Colonic mucosa (tissue), 4 donors: ENCODE measurements around the gene POLR1E. TPM values are rescaled to one million over a fixed set of nuclear protein-coding genes. Genes with fewer than 3 reads are reported as not detected.

Source experiments
- DNase-seq: peaks from one replicate; pipeline ENCODE4 v3.0.0-alpha.2; 2020
- H3K27ac ChIP-seq: fragments of 200-600 bp; one replicate; pipeline ENCODE4 v1.8.0; 2021
- H3K27me3 ChIP-seq: fragments of 200-600 bp; one replicate; pipeline ENCODE4 v1.8.0; 2021
- H3K36me3 ChIP-seq: fragments of 200-600 bp; one replicate; pipeline ENCODE4 v1.8.0; 2021
- H3K4me1 ChIP-seq: fragments of 200-600 bp; one replicate; pipeline ENCODE4 v1.8.0; 2021; ENCODE audit warnings: mild to moderate bottlenecking
- H3K4me3 ChIP-seq: fragments of 200-600 bp; one replicate; pipeline ENCODE4 v1.8.0; 2021
- H3K9ac ChIP-seq, 2 donors: one replicate each; pipeline ENCODE4 v1.7.0; 2013; ENCODE audit warnings: control low read depth in 2 of 2, low read depth in 2 of 2, low read length in 2 of 2
- H3K9me3 ChIP-seq: fragments of 200-600 bp; one replicate; pipeline ENCODE4 v1.8.0; 2021
- CTCF ChIP-seq: fragments of 200-600 bp; IDR thresholded peaks from one replicate; pipeline ENCODE4 v1.8.0; 2022; ENCODE audit warnings: antibody characterized with exemption, mild to moderate bottlenecking
- intact Hi-C: fragments of 100-400 bp; cut with DNase I; formaldehyde crosslinking; loops from one replicate; pipeline ENCODE4 v1.14.1; 2022
- total RNA-seq, 2 donors: library from RNA; stranded (reverse); fragmentation: NEBNext Ultra II Directional in 1 of 2; extraction: Animal tissue kit (Norgen Biotek cat#: 25700) in 1 of 2; gene quantifications; one replicate each; pipeline ENCODE4 v1.2.1, GENCODE V29; 2021
- donor health status: healthy.
- donor health status: DM: no; HTN: no; CAD: no.
- donor health status: DM: no; HTN: no; CAD: no.

POLR1E gene, protein sequence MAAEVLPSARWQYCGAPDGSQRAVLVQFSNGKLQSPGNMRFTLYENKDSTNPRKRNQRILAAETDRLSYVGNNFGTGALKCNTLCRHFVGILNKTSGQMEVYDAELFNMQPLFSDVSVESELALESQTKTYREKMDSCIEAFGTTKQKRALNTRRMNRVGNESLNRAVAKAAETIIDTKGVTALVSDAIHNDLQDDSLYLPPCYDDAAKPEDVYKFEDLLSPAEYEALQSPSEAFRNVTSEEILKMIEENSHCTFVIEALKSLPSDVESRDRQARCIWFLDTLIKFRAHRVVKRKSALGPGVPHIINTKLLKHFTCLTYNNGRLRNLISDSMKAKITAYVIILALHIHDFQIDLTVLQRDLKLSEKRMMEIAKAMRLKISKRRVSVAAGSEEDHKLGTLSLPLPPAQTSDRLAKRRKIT
- 10 to 100 TPM; 10.8 to 19.3 TPM for total RNA-seq

- Histone ChIP-seq H3K9me3 (no peaks in the 10 kb centered on the region), H3K36me3 (no peaks in the 10 kb centered on the region), H3K4me1 (peaks cover 9% of the 10 kb centered on the region), H3K27ac (peak within 1 kb of the TSS; percentile 41), H3K9ac (peak within 1 kb of the TSS; percentile 80 to 94), H3K27me3 (no peaks in the 10 kb centered on the region), H3K4me3 (peak within 1 kb of the TSS; percentile 83)
- intact Hi-C loops = no loop called here
- DNase-seq = peak; percentile 97
- TF ChIP-seq CTCF = no peak
Observed at GRCh38 chr9:37485389-37486255, at the start of gene POLR1E. TSS of gene POLR1E (plus strand) at chr9:37485948. CDS start at chr9:37486048, 100 bp downstream.

DNA sequence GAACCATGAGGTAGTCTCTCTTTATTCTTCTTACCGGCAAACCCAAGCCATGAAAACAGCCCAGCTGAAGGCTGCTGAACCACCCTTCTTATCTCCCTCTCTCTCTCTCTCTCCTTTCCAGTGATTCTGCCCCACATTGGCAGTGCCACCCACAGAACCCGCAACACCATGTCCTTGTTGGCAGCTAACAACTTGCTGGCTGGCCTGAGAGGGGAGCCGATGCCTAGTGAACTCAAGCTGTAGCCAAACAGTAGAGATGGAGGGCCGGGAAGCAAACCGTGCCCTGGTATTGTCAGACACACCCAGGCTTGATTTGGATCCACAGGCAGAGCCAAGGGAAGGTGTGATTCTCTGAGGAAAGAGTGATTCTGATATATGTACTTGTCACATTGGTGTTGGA, 49.2 kb upstream of the POLR1E start:
- DNase-seq = no peak
- no peaks in the 10 kb centered on the region for H3K36me3 ChIP-seq
- H3K4me1 ChIP-seq = no peaks in the 10 kb centered on the region
- H3K27ac ChIP-seq = no peak overlapping the region
- TF ChIP-seq CTCF = no peak
- H3K9ac ChIP-seq = no peak overlapping the region
- no peak overlapping the region for H3K4me3 ChIP-seq
- intact Hi-C loops = no loop called here
- no peaks in the 10 kb centered on the region for H3K9me3 ChIP-seq
- no peaks in the 10 kb centered on the region for H3K27me3 ChIP-seq

GRCh38 chr9:37437010-37437409, 48.7 kb upstream of the POLR1E start:
- Histone ChIP-seq H3K4me3 (no peak overlapping the region), H3K4me1 (no peaks in the 10 kb centered on the region), H3K36me3 (no peaks in the 10 kb centered on the region), H3K27me3 (no peaks in the 10 kb centered on the region), H3K9me3 (no peaks in the 10 kb centered on the region), H3K9ac (no peak overlapping the region), H3K27ac (no peak overlapping the region)
- intact Hi-C loops = no loop called here
- TF ChIP-seq CTCF = no peak
- DNase-seq = no peak

DNA sequence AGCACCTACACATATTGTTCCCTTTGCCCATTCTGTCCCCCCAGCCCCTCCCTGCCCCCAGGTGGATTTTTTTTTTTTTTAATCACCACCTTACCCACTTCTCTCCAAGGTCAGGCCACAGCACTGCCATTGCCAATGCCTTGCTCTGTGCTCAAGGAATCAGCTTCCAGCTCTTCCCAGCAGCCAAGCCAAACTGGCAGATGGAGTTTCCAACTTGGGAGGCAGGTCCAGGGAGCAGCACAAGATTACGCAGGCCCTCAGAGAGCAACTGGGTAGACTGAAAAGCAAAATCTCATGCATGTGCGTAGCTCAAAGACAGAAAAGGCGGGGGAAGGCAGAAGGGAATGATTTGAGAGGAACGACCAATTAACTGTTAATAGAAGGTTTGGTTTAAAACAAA, 48.1 kb upstream of the POLR1E start:
- no peak overlapping the region for H3K27ac ChIP-seq
- no peak overlapping the region for H3K9ac ChIP-seq
- no peaks in the 10 kb centered on the region for H3K27me3 ChIP-seq
- H3K36me3 ChIP-seq = no peaks in the 10 kb centered on the region
- TF ChIP-seq CTCF = no peak
- H3K4me3 ChIP-seq = no peak overlapping the region
- no peak for DNase-seq
- H3K9me3 ChIP-seq = no peaks in the 10 kb centered on the region
- no peaks in the 10 kb centered on the region for H3K4me1 ChIP-seq
- intact Hi-C loops = no loop called here

DNA sequence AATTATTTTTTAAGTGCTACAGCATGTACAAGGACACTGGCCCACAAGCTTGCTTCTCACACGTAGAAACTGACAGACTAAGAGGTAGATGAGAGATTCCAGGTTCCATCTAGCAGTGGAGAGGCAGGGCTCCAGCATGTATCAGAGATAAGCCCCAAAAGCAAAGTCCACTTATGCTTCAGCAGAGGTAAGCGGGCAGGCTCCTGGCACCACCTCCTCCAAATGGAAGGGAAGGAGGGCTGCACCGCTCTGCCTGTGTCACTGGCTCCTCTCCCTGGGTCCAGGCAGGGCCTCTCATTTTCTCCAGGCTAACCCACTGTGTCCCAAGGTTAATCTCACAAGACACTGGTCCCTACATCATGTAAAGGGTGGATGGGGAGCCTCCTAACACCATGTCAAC, 47.4 kb upstream of the POLR1E start:
- Histone ChIP-seq H3K36me3 (no peaks in the 10 kb centered on the region), H3K27me3 (no peaks in the 10 kb centered on the region), H3K4me3 (no peak overlapping the region), H3K9me3 (no peaks in the 10 kb centered on the region), H3K27ac (no peak overlapping the region), H3K9ac (no peak overlapping the region), H3K4me1 (no peaks in the 10 kb centered on the region)
- intact Hi-C loops = no loop called here
- no peak for TF ChIP-seq CTCF
- DNase-seq = no peak
